A549 (cell line): ENCODE results near the gene CLCF1. TPM values are rescaled to one million over a fixed set of nuclear protein-coding genes. Genes with fewer than 3 reads are reported as not detected.
A peak's percentile ranks its signal among the peaks of the same experiment; 100 is the strongest.

Experiments
- ATAC-seq, 2 experiments: fragments of 200-7000 bp in 1 of 2; fragments of >200 bp in 1 of 2; cut with Nextera tagmentation in 1 of 2; cut with Tn5 transposase in 1 of 2; 3 replicates each; pipeline versions ENCODE4 v1.8.0 to v1.9.1; 2018 to 2020; ENCODE audit warnings: mild to moderate bottlenecking in 1 of 2, moderate library complexity in 1 of 2
- CTCF ChIA-PET: fragments of 300-600 bp; sonication (Branson Sonifier 250); formaldehyde crosslinking; extraction: SDS; loops from one replicate; lab custom pipeline; 2021; ENCODE audit warnings: antibody characterized with exemption, inconsistent platforms; lab: Yijun Ruan, JAX
- POLR2A ChIA-PET: fragments of 350-600 bp; formaldehyde crosslinking; extraction: SDS; loops from one replicate; lab custom pipeline; 2021; ENCODE audit warnings: antibody characterized with exemption, inconsistent platforms; lab: Yijun Ruan, JAX
- DNase-seq, 2 experiments: peaks; one replicate each; pipeline versions ENCODE4 v3.0.0 to v3.0.0-alpha.2; 2011 to 2016; ENCODE audit warnings: low read depth in 1 of 2, low spot score in 1 of 2
- FAIRE-seq: peaks from 2 replicates; lab custom pipeline; 2011; peaks lifted over from hg19 to GRCh38; lab: Jason Lieb, UNC
- H3K27ac ChIP-seq, 2 experiments: fragments of >200 bp; sonication (Bioruptor Twin); formaldehyde crosslinking; 3 replicates each; pipeline ENCODE4 v1.5.1; 2016 to 2017
- H3K4me1 ChIP-seq: fragments of >200 bp; sonication (Bioruptor Twin); formaldehyde crosslinking; 3 replicates; pipeline ENCODE4 v1.6.1; 2016
- H3K4me2 ChIP-seq: fragments of >200 bp; sonication (Bioruptor Twin); formaldehyde crosslinking; 3 replicates; pipeline ENCODE4 v1.6.1; 2016
- H3K4me3 ChIP-seq: fragments of >200 bp; sonication (Bioruptor Twin); formaldehyde crosslinking; 3 replicates; pipeline ENCODE4 v1.5.1; 2016
- H3K9me3 ChIP-seq: fragments of >200 bp; sonication (Bioruptor Twin); formaldehyde crosslinking; 3 replicates; pipeline ENCODE4 v1.6.1; 2016
- ATOH8 ChIP-seq: fragments of 250-450 bp; sonication (Bioruptor Pico); IDR thresholded peaks from 2 replicates; pipeline ENCODE4 v1.5.0; 2020; ENCODE audit warnings: low read depth, mild to moderate bottlenecking, moderate library complexity
- BHLHE40 ChIP-seq: IDR thresholded peaks from 2 replicates; pipeline ENCODE4 v1.6.1; 2012; ENCODE audit warnings: low read depth, low read length, inconsistent platforms
- CEBPB ChIP-seq, 2 experiments: fragments of >200 bp in 1 of 2; sonication (Bioruptor Twin) in 1 of 2; formaldehyde crosslinking in 1 of 2; IDR thresholded peaks; 2 replicates each; pipeline ENCODE4 v1.6.1; 2012 to 2016
- CHD4 ChIP-seq: fragments of 200-600 bp; sonication (generic); IDR thresholded peaks from 2 replicates; pipeline ENCODE4 v1.6.1; 2016; ENCODE audit warnings: antibody characterized with exemption, mild to moderate bottlenecking, borderline replicate concordance
- EHMT2 ChIP-seq: fragments of 200-600 bp; sonication (generic); IDR thresholded peaks from 2 replicates; pipeline ENCODE4 v1.6.1; 2016; ENCODE audit warnings: antibody characterized with exemption, low read depth, mild to moderate bottlenecking, moderate library complexity
- ESRRA ChIP-seq: fragments of 150-350 bp; IDR thresholded peaks from 2 replicates; pipeline ENCODE4 v1.6.1; 2014; ENCODE audit warnings: mild to moderate bottlenecking, low read length, borderline replicate concordance
- FOSL2 ChIP-seq, 2 experiments: fragments of 450-650 bp in 1 of 2; fragments of >200 bp in 1 of 2; sonication (Bioruptor Twin) in 1 of 2; formaldehyde crosslinking; IDR thresholded peaks; 2 replicates each; pipeline versions ENCODE4 v1.5.0 to v1.6.1; 2016 to 2020; ENCODE audit warnings: mild to moderate bottlenecking in 1 of 2, moderate library complexity in 1 of 2
- FOXS1 ChIP-seq: fragments of 250-450 bp; sonication (Bioruptor Pico); IDR thresholded peaks from 2 replicates; pipeline ENCODE4 v1.5.0; 2020; ENCODE audit warnings: mild to moderate bottlenecking, moderate library complexity
- GATA3 ChIP-seq: IDR thresholded peaks from 2 replicates; pipeline ENCODE4 v1.6.1; 2012; ENCODE audit warnings: borderline replicate concordance
- HDAC2 ChIP-seq: fragments of 200-600 bp; sonication (generic); IDR thresholded peaks from 2 replicates; pipeline ENCODE4 v1.6.1; 2016
- HMGXB4 ChIP-seq: fragments of 250-450 bp; sonication (Bioruptor Pico); IDR thresholded peaks from 2 replicates; pipeline ENCODE4 v1.5.0; 2021; ENCODE audit warnings: mild to moderate bottlenecking, moderate library complexity, borderline replicate concordance
- HOXB5 ChIP-seq: fragments of 250-450 bp; sonication (Bioruptor Pico); IDR thresholded peaks from 2 replicates; pipeline ENCODE4 v1.5.0; 2020; ENCODE audit warnings: mild to moderate bottlenecking, moderate library complexity
- JUNB ChIP-seq: fragments of >200 bp; sonication (Bioruptor Twin); formaldehyde crosslinking; IDR thresholded peaks from 2 replicates; pipeline ENCODE4 v1.6.1; 2016
- KDM1A ChIP-seq: fragments of 200-600 bp; sonication (generic); IDR thresholded peaks from 2 replicates; pipeline ENCODE4 v1.6.1; 2016; ENCODE audit warnings: low read depth, mild to moderate bottlenecking
- NPAS2 ChIP-seq: fragments of 250-450 bp; sonication (Bioruptor Pico); IDR thresholded peaks from 2 replicates; pipeline ENCODE4 v1.8.0; 2022; ENCODE audit warnings: mild to moderate bottlenecking, moderate library complexity, borderline replicate concordance
- POLR2A ChIP-seq: IDR thresholded peaks from 2 replicates; pipeline ENCODE4 v1.6.1; 2012; ENCODE audit warnings: mild to moderate bottlenecking, low read length
- POLR2AphosphoS2 ChIP-seq: conservative IDR thresholded peaks from 2 replicates; pipeline ENCODE4 v1.6.1; 2012; ENCODE audit warnings: low read length, improper control_type of control experiment, inconsistent platforms
- RCOR1 ChIP-seq: fragments of 150-350 bp; IDR thresholded peaks from 2 replicates; pipeline ENCODE4 v1.6.1; 2014; ENCODE audit warnings: antibody characterized with exemption, low read length, low read depth
- RNF2 ChIP-seq: fragments of 200-600 bp; sonication (generic); IDR thresholded peaks from 2 replicates; pipeline ENCODE4 v1.6.1; 2016; ENCODE audit warnings: low read depth, mild to moderate bottlenecking, antibody characterized with exemption, moderate library complexity, borderline replicate concordance
- SMC3 ChIP-seq: fragments of >200 bp; sonication (Bioruptor Twin); formaldehyde crosslinking; IDR thresholded peaks from 3 replicates; pipeline ENCODE4 v1.6.1; 2018; ENCODE audit warnings: inconsistent platforms
- ZFP36 ChIP-seq: fragments of 450-650 bp; IDR thresholded peaks from 2 replicates; pipeline ENCODE4 v1.6.1; 2014; ENCODE audit warnings: borderline replicate concordance; ENCODE audit not compliant: partially characterized antibody
- ZNF302 ChIP-seq: fragments of 250-450 bp; sonication (Bioruptor Pico); IDR thresholded peaks from 2 replicates; pipeline ENCODE4 v1.9.0; 2021; ENCODE audit warnings: inconsistent platforms, mild to moderate bottlenecking, moderate library complexity
- WGBS: methylation state at CpG from one replicate; pipeline ENCODE4 v1.1.6; 2017; ENCODE audit errors: missing lambda C conversion rate; 5-methylcytosine and 5-hydroxymethylcytosine counted together
- polyA plus RNA-seq, 4 experiments: library from polyadenylated mRNA; depleted of rRNA in 3 of 4; stranded (reverse); fragments of >200 nt; fragmentation: RNase III in 1 of 4; extraction: RNeasy Plus Mini Kit Qiagen cat#74134 plus additional on column Dnase treatment in 1 of 4; gene quantifications; 2 replicates in 3 of 4; 3 replicates in 1 of 4; pipeline ENCODE4 v1.2.3, GENCODE V29; 2011 to 2017
- TF ChIP-seq, protein P1 (sequence below): fragments of >200 bp; sonication (Bioruptor Twin); formaldehyde crosslinking; IDR thresholded peaks from 2 replicates; pipeline ENCODE4 v1.6.1; 2016
- TF ChIP-seq, protein P2 (sequence below): IDR thresholded peaks from 2 replicates; pipeline ENCODE4 v1.6.1; 2012; ENCODE audit warnings: low read depth, borderline replicate concordance

Gene CLCF1
- polyA plus RNA-seq, 2 of the 4 experiments (the other 2 are of a cell fraction), result 23.9 to 31.0 TPM

GRCh38 chr11:67344264-67344663, 29.1 kb downstream of the CLCF1 start:
- DNase-seq (no peak), ATAC-seq (no peak), FAIRE-seq (no peak)
- H3K4me2 ChIP-seq, result no peak overlapping the region
- CTCF ChIA-PET, result interaction anchor here (0.6 to 8.6 kb wide), 12 partner anchors 7 to 220 kb away, joined by 3 to 212 read pairs (median 18); partner anchors contain the start of gene POLD4
- H3K9me3 ChIP-seq, result 0 out of 3 replicates have a peak, but pooled peaks cover 4% of the 10 kb centered on the region
- no peak for TF ChIP-seq NPAS2 (CRISPR knock-in tag)
- no peak for TF ChIP-seq SMC3
- TF ChIP-seq RCOR1, result no peak
- TF ChIP-seq GATA3, result no peak
- TF ChIP-seq, protein P1, sequence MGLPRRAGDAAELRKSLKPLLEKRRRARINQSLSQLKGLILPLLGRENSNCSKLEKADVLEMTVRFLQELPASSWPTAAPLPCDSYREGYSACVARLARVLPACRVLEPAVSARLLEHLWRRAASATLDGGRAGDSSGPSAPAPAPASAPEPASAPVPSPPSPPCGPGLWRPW, result no peak
- no peak for TF ChIP-seq ESRRA
- TF ChIP-seq ZFP36, result no peak
- TF ChIP-seq, protein P2, sequence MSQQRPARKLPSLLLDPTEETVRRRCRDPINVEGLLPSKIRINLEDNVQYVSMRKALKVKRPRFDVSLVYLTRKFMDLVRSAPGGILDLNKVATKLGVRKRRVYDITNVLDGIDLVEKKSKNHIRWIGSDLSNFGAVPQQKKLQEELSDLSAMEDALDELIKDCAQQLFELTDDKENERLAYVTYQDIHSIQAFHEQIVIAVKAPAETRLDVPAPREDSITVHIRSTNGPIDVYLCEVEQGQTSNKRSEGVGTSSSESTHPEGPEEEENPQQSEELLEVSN, result no peak
- no peak for TF ChIP-seq ATOH8 (CRISPR knock-in tag)
- TF ChIP-seq HDAC2, result no peak
- peaks cover 44% of the 10 kb centered on the region for H3K4me1 ChIP-seq
- H3K4me3 ChIP-seq, result no peak overlapping the region
- WGBS, result 88% methylated on average over 4 of the region's 4 CpGs
- POLR2A ChIA-PET, result interaction anchor here (0.6 kb wide), 1 partner anchor 290 kb away, joined by 5 read pairs; no protein-coding TSS in a partner anchor
- H3K27ac ChIP-seq, result peak overlapping the region in 1 of 2 experiments; percentile 82; a peak in 2 of 6 replicates

DNA sequence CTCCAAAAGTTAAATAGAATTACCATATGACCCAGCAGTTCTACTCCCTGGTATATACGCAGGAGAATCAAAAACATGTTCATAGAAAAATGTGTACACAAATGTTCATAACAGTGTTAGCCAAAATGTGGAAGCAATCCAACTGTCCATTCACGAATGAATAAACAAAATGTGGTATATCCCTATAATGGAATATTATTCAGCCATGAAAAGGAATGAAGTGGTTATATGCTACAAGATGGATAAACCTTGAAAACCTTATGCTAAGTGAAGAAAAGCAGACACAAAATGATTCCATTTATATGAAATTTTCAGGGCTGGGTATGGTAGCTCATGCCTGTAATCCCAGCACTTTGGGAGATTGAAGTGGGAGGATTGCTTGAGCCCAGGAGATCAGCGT, 36.1 kb downstream of the CLCF1 start:
- H3K9me3 ChIP-seq, result 0 out of 3 replicates have a peak, but pooled peaks cover 4% of the 10 kb centered on the region
- no peak overlapping the region for H3K4me2 ChIP-seq
- DNase-seq (no peak), ATAC-seq (no peak), FAIRE-seq (no peak)
- CTCF ChIA-PET, result interaction anchor here (1.1 to 7.9 kb wide), 8 partner anchors 9 to 75 kb away, joined by 5 to 47 read pairs (median 8); no protein-coding TSS in a partner anchor
- TF ChIP-seq HMGXB4, result no peak
- 0 out of 2 replicates have a peak, but pooled peaks have one; percentile 63 for TF ChIP-seq KDM1A
- peak; percentile 48; the same call in 1 of the 2 replicates for TF ChIP-seq HDAC2
- H3K4me3 ChIP-seq, result no peak overlapping the region
- POLR2A ChIA-PET, result no interaction called here
- 88% methylated on average over 3 of the region's 3 CpGs for WGBS
- no peak overlapping the region for H3K27ac ChIP-seq
- H3K4me1 ChIP-seq, result no peaks in the 10 kb centered on the region

DNA sequence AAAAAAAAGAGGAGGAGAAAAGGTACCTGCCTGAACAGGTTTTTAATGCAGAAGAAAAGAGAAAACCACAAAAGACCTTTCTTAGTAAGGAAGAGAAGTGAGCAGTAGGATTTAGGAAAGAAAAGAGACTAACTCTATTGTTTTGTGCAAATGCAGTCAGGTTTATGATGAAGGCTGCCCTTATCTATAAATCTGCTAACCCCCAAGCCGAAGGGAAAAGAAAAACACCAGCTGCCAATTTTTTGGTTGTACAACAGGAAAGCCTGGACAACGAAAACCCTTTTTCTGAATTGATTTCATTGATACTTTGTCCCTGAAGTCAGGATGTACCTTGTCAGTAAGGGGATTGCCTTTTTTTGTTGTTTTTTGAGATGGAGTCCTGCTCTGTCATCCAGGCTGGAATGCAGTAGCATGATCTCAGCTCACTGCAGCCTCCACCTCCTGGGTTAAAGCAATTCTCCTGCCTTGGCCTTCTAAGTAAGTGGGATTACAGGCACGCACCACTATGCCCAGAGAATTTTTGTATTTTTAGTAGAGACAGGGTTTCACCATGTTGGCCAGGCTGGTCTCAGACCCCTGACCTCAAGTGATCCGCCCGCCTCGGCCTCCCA, 41.2 kb downstream of the CLCF1 start:
- no peaks in the 10 kb centered on the region for H3K4me1 ChIP-seq
- whole genome bisulfite sequencing, result 93% methylated on average over 6 of the region's 6 CpGs
- H3K4me3 ChIP-seq, result no peak overlapping the region
- POLR2A ChIA-PET, result interaction anchor here (0.8 kb wide), 1 partner anchor 15 kb away, joined by 4 read pairs; no protein-coding TSS in a partner anchor
- no peak overlapping the region for H3K4me2 ChIP-seq
- no peaks in the 10 kb centered on the region for H3K9me3 ChIP-seq
- TF ChIP-seq ZNF302 (CRISPR knock-in tag), result no peak
- no peak for TF ChIP-seq HOXB5 (CRISPR knock-in tag)
- TF ChIP-seq FOSL2 (IDR thresholded peaks at IDR 0.05), result no peak
- no peak for TF ChIP-seq FOSL2 (CRISPR knock-in tag; IDR thresholded peaks at IDR 0.05)
- no peak for TF ChIP-seq RCOR1
- no peak for TF ChIP-seq JUNB
- no peak for TF ChIP-seq POLR2A
- TF ChIP-seq CEBPB (IDR thresholded peaks at IDR 0.05), result no peak
- no peak for TF ChIP-seq FOXS1 (CRISPR knock-in tag)
- no peak for TF ChIP-seq BHLHE40
- no peak for TF ChIP-seq RNF2
- no peak for TF ChIP-seq CHD4
- TF ChIP-seq EHMT2, result no peak
- no peak for TF ChIP-seq POLR2AphosphoS2
- TF ChIP-seq KDM1A, result no peak
- TF ChIP-seq, all 56 proteins: peak for 0
- FAIRE-seq (no peak), ATAC-seq (no peak), DNase-seq (no peak)
- no peak overlapping the region for H3K27ac ChIP-seq
- CTCF ChIA-PET, result interaction anchor here (0.6 to 11.5 kb wide), 9 partner anchors 11 to 357 kb away, joined by 3 to 71 read pairs (median 3); no protein-coding TSS in a partner anchor
